Stimulated activated CD4-positive, alpha-beta T cell treated with anti-CD3 and anti-CD28 coated beads, TNF-alpha, amount 100 ng/mL, for 48 hours (primary cell): Measurements from ENCODE around the gene ACAT1.
"Not testable (repeated sequence)": the region's sequence is repeated elsewhere in the genome, so short reads cannot be mapped to it uniquely, and the experiment has no call there.

ENCODE experiments used
- DNase-seq, 3 donors: peaks; one replicate each; pipeline ENCODE4 v3.0.0-alpha.2; 2020; ENCODE audit warnings: low read depth in 3 of 3

Gene ACAT1

DNA sequence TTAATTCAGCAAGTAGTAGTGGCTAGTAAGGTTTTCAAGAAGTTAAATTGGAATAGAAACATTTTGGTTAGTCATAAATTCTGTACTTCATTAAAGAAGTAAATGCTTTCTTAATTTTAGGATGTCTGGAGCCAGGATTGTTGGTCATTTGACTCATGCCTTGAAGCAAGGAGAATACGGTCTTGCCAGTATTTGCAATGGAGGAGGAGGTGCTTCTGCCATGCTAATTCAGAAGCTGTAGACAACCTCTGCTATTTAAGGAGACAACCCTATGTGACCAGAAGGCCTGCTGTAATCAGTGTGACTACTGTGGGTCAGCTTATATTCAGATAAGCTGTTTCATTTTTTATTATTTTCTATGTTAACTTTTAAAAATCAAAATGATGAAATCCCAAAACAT lies 25.8 kb downstream of the ACAT1 start:
- no peak for DNase-seq

DNA sequence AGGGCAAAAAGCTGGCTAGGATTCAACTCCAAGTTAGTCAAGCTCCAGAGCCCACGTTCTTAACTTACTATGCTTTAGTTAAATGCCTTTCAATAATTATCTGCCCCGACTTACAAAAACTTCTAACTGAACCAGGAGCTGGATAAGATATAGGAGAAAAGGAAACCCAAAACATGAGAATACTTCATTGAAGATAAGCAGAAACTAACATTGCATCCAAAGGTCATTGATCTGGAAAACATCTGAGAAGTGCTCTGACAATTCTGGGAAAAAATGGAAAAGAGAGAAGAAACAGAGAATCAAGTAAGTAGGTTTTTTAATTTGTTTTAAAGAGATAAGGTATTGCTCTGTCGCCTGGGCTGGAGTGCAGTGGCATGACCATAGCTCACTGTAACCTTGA lies 27.2 kb downstream of the ACAT1 start:
- no peak for DNase-seq

- DNase-seq, result no peak
Measured at GRCh38 chr11:108154591-108154990, 33.2 kb downstream of the ACAT1 start.

GRCh38 chr11:108160970-108161566 lies 39.7 kb downstream of the ACAT1 start:
- DNase-seq, result no peak

- DNase-seq, result not testable (repeated sequence)
Measured at GRCh38 chr11:108162878-108163277, 41.5 kb downstream of the ACAT1 start.

DNA sequence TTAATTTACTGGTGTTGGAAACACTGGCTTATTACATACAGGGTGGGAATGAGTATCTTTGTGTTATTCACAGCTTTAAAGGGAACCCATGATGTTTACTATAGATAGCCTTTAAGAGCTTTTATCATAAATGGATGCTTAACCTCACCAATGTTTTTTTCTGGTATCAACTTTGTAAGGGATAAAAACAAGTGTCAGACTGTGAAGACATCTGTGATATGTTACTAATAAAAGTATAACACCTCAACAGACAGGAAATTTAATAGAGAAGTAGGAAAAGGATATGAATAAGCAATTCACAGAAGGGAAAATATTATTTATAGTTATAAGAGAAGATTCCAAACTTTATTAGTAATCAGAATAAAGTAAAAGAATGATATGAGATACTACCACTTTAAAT lies 46.3 kb downstream of the ACAT1 start:
- no peak for DNase-seq

GRCh38 chr11:108170184-108170583 lies 48.8 kb downstream of the ACAT1 start:
- no peak for DNase-seq

DNA sequence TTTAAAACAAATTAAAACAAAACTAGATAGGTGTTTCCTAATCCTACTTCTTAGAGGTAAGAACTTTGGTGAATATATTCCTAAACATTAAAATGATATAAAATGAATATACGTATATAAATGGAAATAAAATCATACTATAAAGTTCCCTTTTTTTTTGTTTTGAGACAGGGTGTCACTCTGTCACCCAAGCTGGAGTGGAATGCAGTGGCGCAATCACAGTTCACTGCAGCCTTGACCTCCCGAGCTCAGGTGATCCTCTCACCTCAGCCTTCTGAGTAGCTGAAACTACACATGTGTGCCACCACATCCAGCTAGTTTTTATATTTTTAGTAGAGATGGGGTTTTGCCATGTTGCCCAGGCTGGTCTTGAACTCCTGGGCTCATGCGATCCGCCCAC lies 56.2 kb downstream of the ACAT1 start:
- no peak for DNase-seq

- no peak for DNase-seq
Measured at GRCh38 chr11:108193725-108194124, 72.4 kb downstream of the ACAT1 start.

DNA sequence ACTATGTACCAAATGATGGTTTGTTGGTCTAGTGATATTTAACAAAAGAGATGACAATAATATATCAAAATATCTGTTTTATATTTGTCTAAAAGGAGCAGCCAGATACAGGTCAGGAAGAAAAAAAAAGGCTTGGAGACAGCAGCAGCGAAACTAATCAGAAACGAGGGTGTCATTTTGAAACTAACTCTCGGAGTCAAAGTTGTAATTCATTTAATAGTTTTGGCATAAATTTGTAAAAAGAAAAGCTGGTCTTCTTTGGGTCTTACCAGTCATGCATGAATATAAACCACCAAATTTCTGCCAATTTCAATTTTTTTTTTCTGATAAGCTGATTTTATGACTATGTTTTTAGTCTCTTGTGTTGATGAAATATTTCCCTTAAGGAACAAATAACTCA lies 75.5 kb downstream of the ACAT1 start:
- no peak for DNase-seq
